DMS 273 (cell line): Measurements from ENCODE around the gene MYEOV.

ENCODE experiments used
- DNase-seq: peaks from one replicate; lab custom pipeline; 2025; ENCODE audit not compliant: unreplicated experiment; lab: John Stamatoyannopoulos, UW

Gene MYEOV

DNA sequence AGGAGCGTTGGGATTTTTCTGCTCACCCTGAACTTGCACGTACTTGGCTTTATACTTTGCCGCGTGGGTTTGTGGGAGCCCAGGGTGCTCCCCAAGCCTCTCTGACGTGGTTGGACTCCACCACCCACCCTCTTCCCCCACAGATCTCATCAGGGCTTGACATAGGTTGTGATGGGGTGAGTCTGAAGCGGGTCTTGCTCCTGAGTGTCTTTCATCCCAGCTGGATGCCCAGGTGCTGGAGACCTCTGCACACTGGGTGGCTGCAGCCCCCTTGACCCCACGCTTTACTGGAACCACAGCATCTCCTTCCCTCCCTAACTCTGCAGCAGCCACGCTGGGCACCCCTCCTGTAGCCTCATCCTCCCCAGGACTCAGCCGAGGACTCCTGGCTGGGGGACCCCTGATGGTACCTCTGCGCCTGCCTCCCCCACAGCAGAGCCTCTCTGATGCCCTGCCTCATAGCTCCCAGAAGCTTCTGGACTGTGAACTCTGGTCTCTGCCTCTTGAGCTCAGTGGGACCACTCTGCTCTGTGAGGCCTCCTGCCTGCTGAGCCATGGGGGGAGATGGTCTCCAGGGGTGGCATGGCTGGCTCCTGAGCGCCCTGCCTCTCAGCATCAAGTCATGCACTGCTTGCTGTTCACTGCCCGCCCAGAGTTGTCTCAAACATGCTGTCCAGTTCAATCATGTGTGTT, 45.2 kb downstream of the MYEOV start:
- DNase-seq, result no peak

GRCh38 chr11:69339983-69340565, 46.1 kb downstream of the MYEOV start:
- no peak for DNase-seq

- no peak for DNase-seq
These were observed 48.8 kb downstream of the MYEOV start for GRCh38 chr11:69342588-69343330.

- no peak for DNase-seq
These were observed 49.7 kb downstream of the MYEOV start for GRCh38 chr11:69343401-69344321.

GRCh38 chr11:69344570-69345145, 50.7 kb downstream of the MYEOV start:
- no peak for DNase-seq
